ENCODE data around the gene NTM. TPM values are rescaled to one million over a fixed set of nuclear protein-coding genes. Genes with fewer than 3 reads are reported as not detected.

NTM gene
- total and polyA plus RNA-seq, 9 donors, result 8.5 to 37.1 (median 22.6) TPM

DNA sequence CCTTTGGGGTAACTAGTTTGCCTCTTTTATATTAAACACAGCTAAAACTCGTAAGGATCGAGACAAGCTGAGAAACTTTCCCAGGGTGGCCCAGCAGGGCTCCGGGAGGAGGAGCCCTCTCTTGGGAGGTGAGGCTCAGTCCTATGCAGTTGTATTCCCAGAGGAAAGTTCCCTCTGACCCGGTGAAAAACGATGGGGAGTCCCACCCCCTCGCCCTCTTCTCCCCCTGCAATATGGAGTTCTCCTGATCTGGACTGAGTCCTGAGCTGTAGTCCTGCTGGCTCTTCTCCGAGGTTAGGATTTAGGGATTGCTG, 1.3 kb downstream of the NTM start:
- Histone ChIP-seq H3K36me3 (ENCODE audit: control insufficient read depth, insufficient read depth, low read length) (no peaks in the 10 kb centered on the region), H3K27me3 (ENCODE audit: control insufficient read depth, insufficient read depth, low read length) (peaks cover 38% of the 10 kb centered on the region), H3K27ac (ENCODE audit: low read length) (no peak overlapping the region), H3K4me3 (ENCODE audit: low read length) (no peak overlapping the region), H3K9me3 (replicated peaks; ENCODE audit: control insufficient read depth, low read depth, low read length) (no peaks in the 10 kb centered on the region), H3K4me1 (ENCODE audit: control insufficient read depth, insufficient read depth, low read length) (peaks cover 14% of the 10 kb centered on the region)
- 14% methylated on average over 1 of the region's 7 CpGs for WGBS (ENCODE audit: insufficient coverage)
- no peak for DNase-seq

- no peak for DNase-seq
- H3K9me3 ChIP-seq (replicated peaks; ENCODE audit: control insufficient read depth, low read depth, low read length), result no peaks in the 10 kb centered on the region
- 74% methylated on average over 5 of the region's 10 CpGs for WGBS (ENCODE audit: insufficient coverage)
- no peak overlapping the region for H3K27ac ChIP-seq (ENCODE audit: low read length)
- peaks cover 38% of the 10 kb centered on the region for H3K27me3 ChIP-seq (ENCODE audit: control insufficient read depth, insufficient read depth, low read length)
- no peaks in the 10 kb centered on the region for H3K36me3 ChIP-seq (ENCODE audit: control insufficient read depth, insufficient read depth, low read length)
- peaks cover 14% of the 10 kb centered on the region for H3K4me1 ChIP-seq (ENCODE audit: control insufficient read depth, insufficient read depth, low read length)
- no peak overlapping the region for H3K4me3 ChIP-seq (ENCODE audit: low read length)
Measured at GRCh38 chr11:131372234-131372962, 2.0 kb downstream of the NTM start.

- no peak overlapping the region for H3K4me3 ChIP-seq (ENCODE audit: low read length)
- H3K36me3 ChIP-seq (ENCODE audit: control insufficient read depth, insufficient read depth, low read length), result no peaks in the 10 kb centered on the region
- no peaks in the 10 kb centered on the region for H3K9me3 ChIP-seq (replicated peaks; ENCODE audit: control insufficient read depth, low read depth, low read length)
- DNase-seq, result no peak
- H3K4me1 ChIP-seq (ENCODE audit: control insufficient read depth, insufficient read depth, low read length), result peaks cover 14% of the 10 kb centered on the region
- H3K27ac ChIP-seq (ENCODE audit: low read length), result no peak overlapping the region
- H3K27me3 ChIP-seq (ENCODE audit: control insufficient read depth, insufficient read depth, low read length), result peaks cover 38% of the 10 kb centered on the region
- 57% methylated on average over 5 of the region's 9 CpGs for WGBS (ENCODE audit: insufficient coverage)
Measured at GRCh38 chr11:131373095-131373725, 2.8 kb downstream of the NTM start.

- H3K27ac ChIP-seq (ENCODE audit: low read length), result no peak overlapping the region
- H3K9me3 ChIP-seq (replicated peaks; ENCODE audit: control insufficient read depth, low read depth, low read length), result no peaks in the 10 kb centered on the region
- H3K27me3 ChIP-seq (ENCODE audit: control insufficient read depth, insufficient read depth, low read length), result peaks cover 38% of the 10 kb centered on the region
- H3K4me1 ChIP-seq (ENCODE audit: control insufficient read depth, insufficient read depth, low read length), result peaks cover 14% of the 10 kb centered on the region
- H3K4me3 ChIP-seq (ENCODE audit: low read length), result no peak overlapping the region
- WGBS (ENCODE audit: insufficient coverage), result 84% methylated on average over 12 of the region's 13 CpGs
- no peak for DNase-seq
- H3K36me3 ChIP-seq (ENCODE audit: control insufficient read depth, insufficient read depth, low read length), result no peaks in the 10 kb centered on the region
Measured at GRCh38 chr11:131373756-131374155, 3.3 kb downstream of the NTM start.

GRCh38 chr11:131375421-131375820, 5.0 kb downstream of the NTM start:
- H3K27me3 ChIP-seq (ENCODE audit: control insufficient read depth, insufficient read depth, low read length), result peaks cover 41% of the 10 kb centered on the region
- 69% methylated on average over 1 of the region's 4 CpGs for WGBS (ENCODE audit: insufficient coverage)

DNA sequence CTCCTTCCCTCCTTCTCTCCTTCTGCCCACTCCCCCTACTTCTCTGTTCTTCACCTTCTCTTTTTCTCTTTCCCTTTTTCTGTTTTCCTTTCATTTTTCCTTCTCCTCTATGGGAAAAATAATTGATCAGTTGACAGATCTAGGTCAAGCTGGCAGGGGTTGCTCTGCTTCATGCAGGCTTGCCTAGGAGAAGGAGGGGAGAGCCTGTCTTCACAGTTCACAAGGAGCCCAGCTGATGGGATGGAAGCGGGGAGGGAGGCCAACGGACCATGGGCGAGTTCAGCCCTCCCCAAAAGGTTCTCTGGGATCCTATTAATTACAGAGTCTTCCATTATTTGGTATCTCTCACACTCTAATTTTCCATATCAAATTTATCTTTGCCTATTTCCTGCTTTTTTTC, 5.5 kb downstream of the NTM start:
- Histone ChIP-seq H3K27ac (ENCODE audit: low read length) (no peak overlapping the region), H3K9me3 (replicated peaks; ENCODE audit: control insufficient read depth, low read depth, low read length) (no peaks in the 10 kb centered on the region), H3K27me3 (ENCODE audit: control insufficient read depth, insufficient read depth, low read length) (peaks cover 38% of the 10 kb centered on the region), H3K4me3 (ENCODE audit: low read length) (no peak overlapping the region), H3K36me3 (ENCODE audit: control insufficient read depth, insufficient read depth, low read length) (no peaks in the 10 kb centered on the region), H3K4me1 (ENCODE audit: control insufficient read depth, insufficient read depth, low read length) (peaks cover 11% of the 10 kb centered on the region)
- no peak for DNase-seq
- WGBS (ENCODE audit: insufficient coverage), result no CpG with 5 or more reads among the region's 3 CpGs

More at GRCh38 chr11:131375421-131375820, 5.0 kb downstream of the NTM start:
- Histone ChIP-seq H3K36me3 (ENCODE audit: control insufficient read depth, insufficient read depth, low read length) (no peaks in the 10 kb centered on the region), H3K4me3 (ENCODE audit: low read length) (no peak overlapping the region), H3K27ac (ENCODE audit: low read length) (no peak overlapping the region), H3K9me3 (replicated peaks; ENCODE audit: control insufficient read depth, low read depth, low read length) (no peaks in the 10 kb centered on the region), H3K4me1 (ENCODE audit: control insufficient read depth, insufficient read depth, low read length) (peaks cover 14% of the 10 kb centered on the region)
- no peak for DNase-seq

GRCh38 chr11:131378931-131379330, 8.5 kb downstream of the NTM start:
- no CpG with 5 or more reads among the region's 1 CpG for WGBS (ENCODE audit: insufficient coverage)
- Histone ChIP-seq H3K27me3 (ENCODE audit: control insufficient read depth, insufficient read depth, low read length) (peaks cover 8% of the 10 kb centered on the region), H3K27ac (ENCODE audit: low read length) (no peak overlapping the region), H3K4me1 (ENCODE audit: control insufficient read depth, insufficient read depth, low read length) (no peaks in the 10 kb centered on the region), H3K36me3 (ENCODE audit: control insufficient read depth, insufficient read depth, low read length) (no peaks in the 10 kb centered on the region), H3K4me3 (ENCODE audit: low read length) (no peak overlapping the region), H3K9me3 (replicated peaks; ENCODE audit: control insufficient read depth, low read depth, low read length) (no peaks in the 10 kb centered on the region)
- no peak for DNase-seq

DNA sequence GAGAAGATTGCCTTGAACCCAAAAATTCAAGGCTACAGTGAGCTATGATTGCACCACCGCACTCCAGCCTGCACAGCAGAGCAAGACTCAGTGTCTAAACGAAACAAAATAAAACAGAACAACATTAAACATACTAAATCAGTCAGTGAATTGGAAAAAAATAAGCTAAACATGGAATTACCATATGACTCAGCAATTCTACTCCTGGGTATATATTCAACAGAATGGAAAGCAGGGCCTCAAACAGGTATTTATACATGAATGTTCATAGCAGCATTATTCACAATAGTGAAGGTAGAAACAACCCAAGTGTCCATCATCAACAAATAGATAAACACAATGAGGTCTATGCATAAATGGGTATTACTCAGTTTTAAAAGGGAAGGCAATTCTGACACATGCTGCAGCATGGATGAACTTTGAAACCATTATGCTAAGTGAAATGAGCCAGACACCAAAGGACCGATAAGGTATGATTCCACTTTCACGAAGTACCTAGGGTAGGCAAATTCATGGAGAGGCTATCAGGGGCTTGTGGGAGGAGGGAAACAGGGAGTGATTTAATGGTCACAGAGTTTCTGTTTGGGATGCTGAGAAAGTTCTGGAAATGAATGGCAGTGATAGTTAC, 15.5 kb downstream of the NTM start:
- no peaks in the 10 kb centered on the region for H3K27me3 ChIP-seq (ENCODE audit: control insufficient read depth, insufficient read depth, low read length)
- no peak overlapping the region for H3K27ac ChIP-seq (ENCODE audit: low read length)
- 92% methylated on average over 2 of the region's 4 CpGs for WGBS (ENCODE audit: insufficient coverage)
- no peaks in the 10 kb centered on the region for H3K36me3 ChIP-seq (ENCODE audit: control insufficient read depth, insufficient read depth, low read length)
- no peak overlapping the region for H3K4me3 ChIP-seq (ENCODE audit: low read length)
- H3K9me3 ChIP-seq (replicated peaks; ENCODE audit: control insufficient read depth, low read depth, low read length), result no peaks in the 10 kb centered on the region
- DNase-seq, result no peak
- H3K4me1 ChIP-seq (ENCODE audit: control insufficient read depth, insufficient read depth, low read length), result no peaks in the 10 kb centered on the region

DNA sequence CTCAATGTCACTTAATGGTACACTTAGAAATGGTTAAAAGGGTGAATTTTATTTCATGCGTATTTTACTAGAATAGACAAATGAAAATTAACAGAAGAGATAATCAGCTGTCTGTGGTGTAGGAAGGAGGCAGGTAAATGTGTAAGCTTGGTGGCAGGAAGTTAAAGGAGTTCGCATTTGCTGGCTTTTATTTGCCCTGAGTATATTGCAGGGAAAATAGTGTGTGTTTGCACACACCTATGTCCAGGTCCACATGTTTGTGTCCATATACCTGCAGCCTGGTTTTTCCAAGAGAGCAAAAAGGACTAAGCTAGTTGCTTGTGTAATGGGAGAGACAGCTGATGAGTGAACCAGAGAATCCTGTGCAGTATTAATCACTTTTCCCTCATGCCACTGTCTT, 16.0 kb downstream of the NTM start:
- 80% methylated on average over 1 of the region's 2 CpGs for WGBS (ENCODE audit: insufficient coverage)
- H3K4me3 ChIP-seq (ENCODE audit: low read length), result no peak overlapping the region
- no peak for DNase-seq
- H3K27me3 ChIP-seq (ENCODE audit: control insufficient read depth, insufficient read depth, low read length), result no peaks in the 10 kb centered on the region
- H3K36me3 ChIP-seq (ENCODE audit: control insufficient read depth, insufficient read depth, low read length), result no peaks in the 10 kb centered on the region
- no peaks in the 10 kb centered on the region for H3K4me1 ChIP-seq (ENCODE audit: control insufficient read depth, insufficient read depth, low read length)
- no peaks in the 10 kb centered on the region for H3K9me3 ChIP-seq (replicated peaks; ENCODE audit: control insufficient read depth, low read depth, low read length)
- no peak overlapping the region for H3K27ac ChIP-seq (ENCODE audit: low read length)

- DNase-seq, result no peak
- no peaks in the 10 kb centered on the region for H3K9me3 ChIP-seq (replicated peaks; ENCODE audit: control insufficient read depth, low read depth, low read length)
- no CpG with 5 or more reads among the region's 3 CpGs for WGBS (ENCODE audit: insufficient coverage)
- H3K27ac ChIP-seq (ENCODE audit: low read length), result no peak overlapping the region
- H3K27me3 ChIP-seq (ENCODE audit: control insufficient read depth, insufficient read depth, low read length), result no peaks in the 10 kb centered on the region
- H3K4me3 ChIP-seq (ENCODE audit: low read length), result no peak overlapping the region
- no peaks in the 10 kb centered on the region for H3K4me1 ChIP-seq (ENCODE audit: control insufficient read depth, insufficient read depth, low read length)
- H3K36me3 ChIP-seq (ENCODE audit: control insufficient read depth, insufficient read depth, low read length), result no peaks in the 10 kb centered on the region
Measured at GRCh38 chr11:131388030-131388429, 17.6 kb downstream of the NTM start.

All from muscle of leg (tissue), 11 donors.